ENCODE data around the gene SOWAHD. TPM values are rescaled to one million over a fixed set of nuclear protein-coding genes. Genes with fewer than 3 reads are reported as not detected.

The SOWAHD gene
- total RNA-seq, 2 experiments from 2014 or later = 0.23 TPM; not detected in 1

Other genes starting within 250 kb of the SOWAHD start
- 10 to 100 TPM; 18.2 to 19.2 TPM for gene STEEP1, start 193.2 kb upstream of the SOWAHD start, total RNA-seq
- gene UBE2A, start 184.0 kb upstream of the SOWAHD start, total RNA-seq = 10 to 100 TPM; 50.9 to 52.4 TPM
- gene NKRF, start 152.2 kb upstream of the SOWAHD start, total RNA-seq = 10 to 100 TPM; 22.3 to 23.5 TPM
- gene SEPTIN6, start 65.4 kb upstream of the SOWAHD start, total RNA-seq = 100 to 1,000 TPM; 205 to 209 TPM
- gene RPL39, start 33.0 kb downstream of the SOWAHD start, total RNA-seq = 1,000 to 10,000 TPM; 2,778 to 2,808 TPM
- 10 to 100 TPM; 16.0 to 16.6 TPM for gene UPF3B, start 94.4 kb downstream of the SOWAHD start, total RNA-seq
- 10 to 100 TPM; 32.3 to 33.2 TPM for gene RNF113A, start 113.1 kb downstream of the SOWAHD start, total RNA-seq
- gene NDUFA1, start 113.2 kb downstream of the SOWAHD start, total RNA-seq = 10 to 100 TPM; 85.5 to 90.6 TPM
- gene AKAP14, start 137.3 kb downstream of the SOWAHD start, total RNA-seq = not detected
- gene NKAP, start 185.2 kb downstream of the SOWAHD start, total RNA-seq = 10 to 100 TPM in 1 of 2 experiments, 1 to 10 TPM in 1; 10.0 to 12.2 TPM

Data from activated CD8-positive, alpha-beta T cell treated with anti-CD3 and anti-CD28 coated beads for 36 hours (primary cell).